A673 (cell line): ENCODE measurements around the gene CWC27. TPM values are rescaled to one million over a fixed set of nuclear protein-coding genes. Genes with fewer than 3 reads are reported as not detected.

Experiments used
- BruUV-seq: library from RNA; stranded (reverse); fragments of 400-500 nt; replicated peaks from 2 replicates; lab custom pipeline; 2021; lab: Mats Ljungman, UMichigan
- CTCF ChIA-PET: fragments of 300-600 bp; sonication (Branson Sonifier 250); formaldehyde crosslinking; loops from one replicate; lab custom pipeline; 2022; ENCODE audit warnings: antibody characterized with exemption; lab: Charles Lee
- POLR2A ChIA-PET: fragments of 300-600 bp; sonication (Branson Sonifier 250); formaldehyde crosslinking; loops from one replicate; lab custom pipeline; 2022; ENCODE audit warnings: antibody characterized with exemption; ENCODE audit not compliant: low non-redundant PET; lab: Charles Lee
- DNase-seq: peaks from one replicate; pipeline ENCODE4 v3.0.0-alpha.2; 2015; ENCODE audit warnings: low spot score
- H3K27ac ChIP-seq: fragments of 200-600 bp; sonication (generic); 2 replicates; pipeline ENCODE4 v1.5.1; 2016; ENCODE audit warnings: mixed run types, low read depth, mild to moderate bottlenecking, mixed read lengths, antibody characterized with exemption, low read length; ENCODE audit not compliant: poor library complexity, severe bottlenecking
- H3K27me3 ChIP-seq: fragments of 200-600 bp; sonication (generic); replicated peaks from 2 replicates; pipeline ENCODE4 v1.6.1; 2017; ENCODE audit warnings: mixed run types, low read depth, mild to moderate bottlenecking, mixed read lengths, antibody characterized with exemption, low read length; ENCODE audit not compliant: insufficient read depth, poor library complexity
- H3K36me3 ChIP-seq: fragments of 200-600 bp; sonication (generic); 2 replicates; pipeline ENCODE4 v1.6.1; 2016; ENCODE audit warnings: mixed run types, mild to moderate bottlenecking, mixed read lengths, antibody characterized with exemption, low read length; ENCODE audit not compliant: insufficient read depth, poor library complexity, severe bottlenecking
- H3K4me1 ChIP-seq: fragments of 200-600 bp; sonication (generic); 2 replicates; pipeline ENCODE4 v1.6.1; 2017; ENCODE audit warnings: mixed run types, mild to moderate bottlenecking, mixed read lengths, antibody characterized with exemption, low read length; ENCODE audit not compliant: insufficient read depth, poor library complexity, severe bottlenecking
- H3K4me3 ChIP-seq: fragments of 200-600 bp; sonication (generic); 2 replicates; pipeline ENCODE4 v1.5.1; 2016; ENCODE audit warnings: low read depth, mixed run types, mild to moderate bottlenecking, mixed read lengths, low read length; ENCODE audit not compliant: poor library complexity, severe bottlenecking
- H3K9me3 ChIP-seq: fragments of 200-600 bp; sonication (generic); 2 replicates; pipeline ENCODE4 v1.6.1; 2016; ENCODE audit warnings: mixed run types, low read depth, mild to moderate bottlenecking, mixed read lengths, antibody characterized with exemption, low read length; ENCODE audit not compliant: poor library complexity, severe bottlenecking
- EZH2 ChIP-seq: fragments of 200-600 bp; sonication (generic); IDR thresholded peaks from 2 replicates; pipeline ENCODE4 v1.6.1; 2017; ENCODE audit warnings: borderline replicate concordance, low read depth, mild to moderate bottlenecking, mixed read lengths, antibody characterized with exemption, low read length; ENCODE audit not compliant: poor library complexity, severe bottlenecking
- intact Hi-C: fragments of 100-400 bp; cut with micrococcal nuclease; formaldehyde crosslinking; loops from one replicate; pipeline ENCODE4 v1.10.0; 2022; ENCODE audit not compliant: unreplicated experiment
- total RNA-seq: library from RNA; stranded (reverse); gene quantifications from 2 replicates; pipeline ENCODE4 v1.2.3, GENCODE V29; 2021
- TF ChIP-seq, protein P1 (sequence below): fragments of 300-800, 200-600 bp; sonication (generic); conservative IDR thresholded peaks from 2 replicates; pipeline ENCODE4 v1.5.1; 2017; ENCODE audit warnings: low read depth, mild to moderate bottlenecking, antibody characterized with exemption, low read length, moderate library complexity, mixed read lengths

Gene CWC27
- total RNA-seq, 1 experiment from 2014 or later = 38.0 TPM

DNA sequence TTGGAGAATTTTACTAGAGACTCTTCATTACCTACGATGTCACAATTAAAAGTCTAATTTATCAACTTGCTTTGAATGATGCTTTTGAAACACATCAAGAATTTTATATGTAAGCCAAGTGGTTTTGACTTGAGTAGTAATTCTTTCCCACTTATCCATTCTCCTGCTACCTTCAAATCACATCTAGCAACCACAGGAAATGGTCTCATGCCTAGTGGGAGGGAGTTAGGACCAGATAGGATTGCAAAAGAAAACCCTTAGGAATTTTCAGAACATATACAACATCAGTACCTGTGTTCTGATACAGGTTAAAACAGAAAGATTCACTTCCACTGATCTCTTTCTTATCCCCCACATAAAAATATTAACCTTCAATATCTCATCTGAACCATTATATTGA lies 260.4 kb downstream of the CWC27 start:
- ChIA-PET CTCF (no interaction called here), POLR2A (no interaction called here)
- H3K27me3 ChIP-seq = no peaks in the 10 kb centered on the region
- H3K4me1 ChIP-seq = no peaks in the 10 kb centered on the region
- TF ChIP-seq, protein P1, sequence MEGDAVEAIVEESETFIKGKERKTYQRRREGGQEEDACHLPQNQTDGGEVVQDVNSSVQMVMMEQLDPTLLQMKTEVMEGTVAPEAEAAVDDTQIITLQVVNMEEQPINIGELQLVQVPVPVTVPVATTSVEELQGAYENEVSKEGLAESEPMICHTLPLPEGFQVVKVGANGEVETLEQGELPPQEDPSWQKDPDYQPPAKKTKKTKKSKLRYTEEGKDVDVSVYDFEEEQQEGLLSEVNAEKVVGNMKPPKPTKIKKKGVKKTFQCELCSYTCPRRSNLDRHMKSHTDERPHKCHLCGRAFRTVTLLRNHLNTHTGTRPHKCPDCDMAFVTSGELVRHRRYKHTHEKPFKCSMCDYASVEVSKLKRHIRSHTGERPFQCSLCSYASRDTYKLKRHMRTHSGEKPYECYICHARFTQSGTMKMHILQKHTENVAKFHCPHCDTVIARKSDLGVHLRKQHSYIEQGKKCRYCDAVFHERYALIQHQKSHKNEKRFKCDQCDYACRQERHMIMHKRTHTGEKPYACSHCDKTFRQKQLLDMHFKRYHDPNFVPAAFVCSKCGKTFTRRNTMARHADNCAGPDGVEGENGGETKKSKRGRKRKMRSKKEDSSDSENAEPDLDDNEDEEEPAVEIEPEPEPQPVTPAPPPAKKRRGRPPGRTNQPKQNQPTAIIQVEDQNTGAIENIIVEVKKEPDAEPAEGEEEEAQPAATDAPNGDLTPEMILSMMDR = no peak
- TF ChIP-seq EZH2 = no peak
- no peaks in the 10 kb centered on the region for H3K9me3 ChIP-seq
- BruUV-seq = no TSS peak
- intact Hi-C loops = no loop called here
- H3K27ac ChIP-seq = no peak overlapping the region
- DNase-seq = no peak
- H3K4me3 ChIP-seq = no peak overlapping the region
- H3K36me3 ChIP-seq = no peaks in the 10 kb centered on the region

DNA sequence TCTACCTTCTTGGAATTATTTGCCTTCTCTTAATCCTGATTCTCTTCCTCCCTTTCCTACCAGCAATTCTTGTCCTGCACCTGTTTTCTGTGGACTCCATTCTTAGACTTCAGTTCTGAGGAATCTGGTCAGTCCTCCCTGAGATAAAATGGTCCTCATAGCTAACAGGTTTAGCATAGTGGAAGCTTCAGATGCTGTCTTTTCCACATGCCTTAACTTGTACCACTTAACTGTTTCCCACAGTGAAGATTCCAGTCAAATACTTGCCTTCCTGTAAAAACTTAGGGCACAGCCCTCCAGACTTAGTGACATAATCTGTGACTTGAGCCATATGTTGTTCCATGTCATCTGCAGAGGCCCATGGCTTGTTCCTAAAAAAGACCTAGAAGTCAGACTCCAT lies 261.3 kb downstream of the CWC27 start:
- Histone ChIP-seq H3K4me1 (peaks cover 2% of the 10 kb centered on the region), H3K4me3 (no peak overlapping the region), H3K9me3 (no peaks in the 10 kb centered on the region), H3K36me3 (no peaks in the 10 kb centered on the region), H3K27me3 (no peaks in the 10 kb centered on the region), H3K27ac (no peak overlapping the region)
- ChIA-PET POLR2A (no interaction called here), CTCF (no interaction called here)
- intact Hi-C loops = no loop called here
- no TSS peak for BruUV-seq
- no peak for DNase-seq
- TF ChIP-seq EZH2 = no peak
- TF ChIP-seq, protein P1 = no peak

DNA sequence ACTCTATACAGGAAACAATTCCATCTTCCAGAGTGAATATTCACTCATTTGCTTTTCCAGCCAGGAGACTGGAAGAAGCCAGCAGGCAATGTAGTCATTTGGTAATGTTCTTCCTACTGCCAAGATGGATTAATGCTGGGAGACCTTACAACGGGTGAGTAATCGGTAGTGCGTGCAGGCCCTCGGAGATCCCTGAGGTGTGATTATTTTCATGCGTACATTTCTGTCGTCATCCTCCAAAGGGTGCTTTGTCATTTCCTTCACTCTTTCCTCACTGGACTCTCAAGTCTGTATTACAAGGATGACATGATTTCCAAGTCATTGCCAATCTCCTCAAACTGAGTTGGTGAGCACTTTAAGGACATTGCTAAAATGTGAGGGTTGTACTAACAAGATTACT lies 263.5 kb downstream of the CWC27 start:
- DNase-seq = no peak
- Histone ChIP-seq H3K27me3 (no peaks in the 10 kb centered on the region), H3K9me3 (no peaks in the 10 kb centered on the region)

More for the DNA sequence above, 263.5 kb downstream of the CWC27 start:
- POLR2A ChIA-PET = no interaction called here
- H3K4me3 ChIP-seq = no peak overlapping the region
- CTCF ChIA-PET = no interaction called here
- intact Hi-C loops = no loop called here
- H3K4me1 ChIP-seq = peaks cover 11% of the 10 kb centered on the region
- TF ChIP-seq, protein P1 = no peak
- no peak for TF ChIP-seq EZH2
- no peaks in the 10 kb centered on the region for H3K36me3 ChIP-seq
- no TSS peak for BruUV-seq
- H3K27ac ChIP-seq = no peak overlapping the region
